GM12873 (cell line): ENCODE data around the gene PLB1.

Experiments
- TF ChIP-seq, protein P1 (sequence below): IDR thresholded peaks from 2 replicates; pipeline ENCODE4 v1.5.1; 2012; ENCODE audit warnings: low read depth, mild to moderate bottlenecking, moderate library complexity, low read length, control low read depth; ENCODE audit not compliant: insufficient read depth; ENCODE audit errors: missing control alignments

PLB1 gene

DNA sequence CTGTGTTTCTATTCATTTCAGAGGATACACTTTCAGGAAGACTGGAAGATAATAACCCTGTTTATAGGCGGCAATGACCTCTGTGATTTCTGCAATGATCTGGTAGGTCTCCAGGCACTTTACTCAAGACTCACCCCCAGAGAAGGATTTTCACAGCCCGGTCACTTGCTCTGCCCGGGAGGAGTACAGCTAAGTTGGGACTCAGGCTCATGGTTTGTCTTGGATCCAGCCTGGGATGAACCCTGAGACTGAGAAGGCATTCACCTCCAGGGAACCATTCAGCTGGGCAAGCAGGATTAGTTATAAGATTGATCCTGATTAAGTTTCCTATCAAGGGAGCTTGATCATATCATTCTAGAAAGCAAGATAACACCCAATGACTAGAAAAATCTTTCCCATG, 83.7 kb downstream of the PLB1 start:
- TF ChIP-seq, protein P1, sequence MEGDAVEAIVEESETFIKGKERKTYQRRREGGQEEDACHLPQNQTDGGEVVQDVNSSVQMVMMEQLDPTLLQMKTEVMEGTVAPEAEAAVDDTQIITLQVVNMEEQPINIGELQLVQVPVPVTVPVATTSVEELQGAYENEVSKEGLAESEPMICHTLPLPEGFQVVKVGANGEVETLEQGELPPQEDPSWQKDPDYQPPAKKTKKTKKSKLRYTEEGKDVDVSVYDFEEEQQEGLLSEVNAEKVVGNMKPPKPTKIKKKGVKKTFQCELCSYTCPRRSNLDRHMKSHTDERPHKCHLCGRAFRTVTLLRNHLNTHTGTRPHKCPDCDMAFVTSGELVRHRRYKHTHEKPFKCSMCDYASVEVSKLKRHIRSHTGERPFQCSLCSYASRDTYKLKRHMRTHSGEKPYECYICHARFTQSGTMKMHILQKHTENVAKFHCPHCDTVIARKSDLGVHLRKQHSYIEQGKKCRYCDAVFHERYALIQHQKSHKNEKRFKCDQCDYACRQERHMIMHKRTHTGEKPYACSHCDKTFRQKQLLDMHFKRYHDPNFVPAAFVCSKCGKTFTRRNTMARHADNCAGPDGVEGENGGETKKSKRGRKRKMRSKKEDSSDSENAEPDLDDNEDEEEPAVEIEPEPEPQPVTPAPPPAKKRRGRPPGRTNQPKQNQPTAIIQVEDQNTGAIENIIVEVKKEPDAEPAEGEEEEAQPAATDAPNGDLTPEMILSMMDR, result no peak

DNA sequence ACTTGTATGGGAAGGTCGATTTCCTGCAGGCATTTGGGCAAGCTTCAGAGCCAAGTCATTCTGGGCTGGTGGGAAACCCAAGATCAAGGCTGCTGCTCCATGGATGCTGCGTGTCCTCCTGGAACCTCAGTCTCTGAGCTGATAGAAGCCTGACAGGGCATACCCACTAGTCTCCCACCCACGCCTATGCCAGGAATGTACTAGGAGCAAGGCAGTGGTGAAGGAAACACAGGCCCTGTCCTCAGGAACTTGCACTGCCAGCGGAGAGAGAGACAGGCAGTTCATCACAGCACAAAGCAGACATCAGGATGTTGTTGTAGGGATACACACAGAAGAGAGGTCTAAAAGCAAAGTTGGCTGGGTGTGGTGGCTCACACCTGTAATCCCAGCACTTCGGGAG, 84.2 kb downstream of the PLB1 start:
- TF ChIP-seq, protein P1, result no peak

DNA sequence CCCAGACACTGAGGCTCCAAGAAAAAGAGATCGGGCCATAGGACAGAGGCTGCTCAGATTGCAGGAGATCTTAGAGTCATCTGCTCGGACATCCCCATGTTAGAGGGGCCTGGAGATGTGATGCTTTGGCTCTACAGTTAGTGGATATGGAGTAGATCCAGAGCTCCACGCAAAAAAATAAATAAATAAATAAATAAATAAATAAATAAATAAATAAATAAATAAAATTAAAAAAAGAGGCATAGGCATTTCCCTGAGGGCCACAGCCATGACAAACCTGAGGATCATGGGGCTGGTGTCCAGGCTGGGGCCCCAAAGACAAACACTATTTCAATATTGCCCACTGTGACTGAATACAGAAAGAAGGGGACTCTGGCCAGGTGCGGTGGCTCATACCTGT, 85.5 kb downstream of the PLB1 start:
- TF ChIP-seq, protein P1, result no peak

DNA sequence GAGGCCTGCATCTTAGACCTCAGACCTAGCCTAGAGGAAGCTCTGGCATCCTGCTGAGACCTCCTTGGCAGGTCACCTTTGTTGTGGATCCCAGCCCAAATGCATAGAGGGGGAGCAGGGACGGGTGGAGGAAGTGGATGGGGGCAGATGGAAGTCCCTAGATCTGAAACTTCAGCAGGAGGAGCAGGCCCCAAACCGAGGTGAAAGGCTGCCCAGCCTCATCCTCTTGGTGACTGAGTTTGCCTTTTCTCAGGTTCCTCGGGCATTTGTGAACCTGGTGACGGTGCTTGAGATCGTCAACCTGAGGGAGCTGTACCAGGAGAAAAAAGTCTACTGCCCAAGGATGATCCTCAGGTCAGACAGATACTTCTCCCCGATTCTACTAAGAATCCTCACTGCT, 86.3 kb downstream of the PLB1 start:
- TF ChIP-seq, protein P1, result no peak

DNA sequence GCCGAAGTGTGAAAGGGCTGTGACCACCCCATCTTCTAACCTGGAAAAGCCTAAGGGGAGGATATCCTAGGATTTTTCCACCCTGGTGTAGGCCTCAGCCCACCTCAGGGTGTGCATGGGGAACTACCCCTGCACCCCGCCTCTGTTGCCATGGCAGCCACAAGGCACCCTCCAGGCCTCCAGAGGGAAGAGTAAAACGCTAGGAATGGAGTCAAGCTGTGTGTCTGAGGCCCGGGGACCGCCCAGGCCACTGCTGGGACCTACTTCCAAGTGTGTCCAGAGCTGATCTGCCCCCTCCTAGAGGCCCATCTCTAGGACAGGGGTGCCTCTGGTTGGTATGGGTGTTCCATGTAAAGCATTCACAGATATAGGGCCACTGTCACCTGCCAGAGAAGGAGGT, 86.7 kb downstream of the PLB1 start:
- TF ChIP-seq, protein P1, result no peak

DNA sequence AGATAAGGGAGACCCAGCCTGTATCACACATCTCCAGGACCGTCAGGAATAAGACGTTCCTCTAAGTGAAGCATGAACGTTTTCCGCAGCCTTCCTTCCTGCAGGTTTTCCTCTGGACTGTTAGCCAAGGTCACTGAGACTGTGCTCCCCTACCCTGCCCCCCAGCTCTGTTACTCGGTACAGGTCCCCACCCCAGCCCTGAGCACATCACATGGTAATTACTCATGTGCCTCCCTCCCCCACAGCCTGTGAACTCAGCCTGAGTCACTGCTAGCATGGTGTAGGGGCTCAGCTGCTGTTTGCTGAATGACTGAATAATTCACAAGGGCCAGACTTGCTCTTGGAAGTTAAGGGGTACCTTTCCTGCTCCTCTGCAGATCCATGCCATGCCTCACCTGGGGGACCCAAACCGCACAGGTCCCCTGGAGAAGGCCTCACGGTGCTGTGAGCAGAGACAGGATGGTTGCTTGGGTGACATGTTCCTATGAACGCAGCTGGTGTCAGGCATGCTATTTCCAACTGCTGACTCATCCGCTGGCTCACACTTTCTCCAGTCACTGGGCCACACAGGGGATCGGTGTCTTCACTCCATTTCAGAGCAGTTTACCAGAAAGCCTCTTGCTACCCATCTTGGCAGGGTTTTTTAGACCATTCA, 88.2 kb downstream of the PLB1 start:
- TF ChIP-seq, protein P1, result no peak

DNA sequence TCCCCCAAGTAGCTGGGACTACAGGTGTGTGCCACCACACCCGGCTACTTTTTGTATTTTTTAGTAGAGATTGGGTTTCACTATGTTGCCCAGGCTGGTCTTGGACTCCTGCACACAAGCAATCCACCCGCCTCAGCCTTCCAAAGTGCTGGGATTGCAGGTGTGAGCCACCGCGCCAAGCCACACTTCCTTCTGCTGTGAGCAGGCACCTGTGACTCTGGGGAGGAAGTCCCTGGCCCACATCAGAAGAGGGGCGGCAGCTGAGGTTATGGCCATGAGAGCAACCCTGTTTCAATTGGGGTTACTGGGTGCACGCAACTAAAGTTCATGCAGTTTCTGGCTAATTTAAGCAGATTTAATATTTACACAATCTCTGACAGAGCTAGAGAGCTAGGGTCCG, 91.0 kb downstream of the PLB1 start:
- TF ChIP-seq, protein P1, result no peak
